HepG2 (cell line): Measurements from ENCODE around the gene TNFAIP2. TPM values are rescaled to one million over a fixed set of nuclear protein-coding genes. Genes with fewer than 3 reads are reported as not detected.

ENCODE experiments used
- ATAC-seq: fragments of 200-7000 bp; cut with Tn5 transposase; 3 replicates; pipeline ENCODE4 v1.9.1; 2020; ENCODE audit warnings: mild to moderate bottlenecking, moderate library complexity
- BruUV-seq: library from RNA; stranded (reverse); fragments of 400-500 nt; replicated peaks from 2 replicates; lab custom pipeline; 2021; lab: Mats Ljungman, UMichigan
- CTCF ChIA-PET: fragments of 300-600 bp; formaldehyde crosslinking; extraction: SDS; loops from one replicate; lab custom pipeline; 2021; ENCODE audit warnings: low total read pairs, inconsistent platforms, low intra/inter-chr PET ratio; lab: Yijun Ruan, JAX
- POLR2A ChIA-PET: fragments of 350-600 bp; sonication (Branson Sonifier 250); formaldehyde crosslinking; loops from one replicate; lab custom pipeline; 2020; ENCODE audit warnings: antibody characterized with exemption, inconsistent platforms; lab: Yijun Ruan, JAX
- DNase-seq: peaks from one replicate; pipeline ENCODE4 v3.0.0-alpha.2; 2015; ENCODE audit warnings: low spot score
- FAIRE-seq: peaks from 3 replicates; lab custom pipeline; 2011; peaks lifted over from hg19 to GRCh38; lab: Jason Lieb, UNC
- H2AFZ ChIP-seq: one replicate; pipeline ENCODE4 v1.6.1; 2011; ENCODE audit warnings: low read length, inconsistent platforms
- H3K27ac ChIP-seq: fragments of 300-600 bp; 3 replicates; pipeline ENCODE4 v1.8.0; 2011; ENCODE audit warnings: mixed run types, mild to moderate bottlenecking, mixed read lengths, low read length, inconsistent platforms; ENCODE audit not compliant: insufficient read depth; ENCODE audit errors: extremely low read length
- H3K27me3 ChIP-seq, 2 experiments: fragments of 200-600 bp in 1 of 2; 2 replicates in 1 of 2; 3 replicates in 1 of 2; pipeline versions ENCODE4 v1.6.0 to v1.8.0; 2011; ENCODE audit warnings: low read length in 2 of 2, mild to moderate bottlenecking in 2 of 2, moderate library complexity in 2 of 2, inconsistent platforms in 1 of 2; ENCODE audit not compliant: insufficient read depth in 2 of 2, control insufficient read depth in 1 of 2
- H3K36me3 ChIP-seq, 2 experiments: fragments of 200-600 bp in 1 of 2; replicated peaks in 1 of 2; 2 replicates in 1 of 2; 3 replicates in 1 of 2; pipeline versions ENCODE4 v1.5.1 to v1.8.0; 2011; ENCODE audit warnings: low read length in 2 of 2, inconsistent platforms in 1 of 2; ENCODE audit not compliant: insufficient read depth in 2 of 2, control insufficient read depth in 1 of 2
- H3K4me1 ChIP-seq: 2 replicates; pipeline ENCODE4 v1.5.1; 2012; ENCODE audit warnings: low read length, inconsistent platforms; ENCODE audit not compliant: insufficient read depth
- H3K4me2 ChIP-seq: 2 replicates; pipeline ENCODE4 v1.6.0; 2011; ENCODE audit warnings: low read depth, low read length, inconsistent platforms
- H3K4me3 ChIP-seq, 3 experiments: fragments of 200-600 bp in 1 of 3; sonication (generic), shearing (Covaris generic) in 1 of 3; replicated peaks in 1 of 3; 2 replicates each; pipeline ENCODE4 v1.5.1; 2011 to 2016; ENCODE audit warnings: low read length in 3 of 3, inconsistent platforms in 2 of 3, low read depth in 2 of 3, mild to moderate bottlenecking in 2 of 3, control low read depth in 1 of 3, mixed read lengths in 1 of 3; ENCODE audit not compliant: insufficient read depth in 1 of 3
- H3K79me2 ChIP-seq: one replicate; pipeline ENCODE4 v1.6.1; 2011; ENCODE audit warnings: low read length, inconsistent platforms; ENCODE audit not compliant: insufficient read depth
- H3K9ac ChIP-seq: 2 replicates; pipeline ENCODE4 v1.6.0; 2011; ENCODE audit warnings: mild to moderate bottlenecking, low read depth, low read length, inconsistent platforms; ENCODE audit not compliant: insufficient read depth
- H3K9me3 ChIP-seq: 2 replicates; pipeline ENCODE4 v1.5.1; 2012; ENCODE audit warnings: mild to moderate bottlenecking, low read length
- H4K20me1 ChIP-seq: 2 replicates; pipeline ENCODE4 v1.6.0; 2011; ENCODE audit warnings: inconsistent platforms, mild to moderate bottlenecking, low read length, moderate library complexity; ENCODE audit not compliant: insufficient read depth
- ATRX ChIP-seq: sonication (generic); formaldehyde crosslinking; IDR thresholded peaks from 2 replicates; pipeline ENCODE4 v1.4.0; 2020; ENCODE audit warnings: missing genetic modification reagents, borderline replicate concordance
- CHCHD3 ChIP-seq: sonication (generic); formaldehyde crosslinking; IDR thresholded peaks from 2 replicates; pipeline ENCODE4 v1.8.0; 2022; ENCODE audit warnings: mild to moderate bottlenecking, missing genetic modification reagents, moderate library complexity
- FOXA1 ChIP-seq, 2 experiments: fragments of 450-650 bp in 1 of 2; sonication (generic) in 1 of 2; formaldehyde crosslinking in 1 of 2; IDR thresholded peaks; 2 replicates each; pipeline versions ENCODE4 v1.4.0 to v1.6.1; 2016 to 2020; ENCODE audit warnings: missing genetic modification reagents in 1 of 2
- KLF12 ChIP-seq: sonication (generic); formaldehyde crosslinking; IDR thresholded peaks from 2 replicates; pipeline ENCODE4 v1.4.0; 2020; ENCODE audit warnings: missing genetic modification reagents, borderline replicate concordance
- TOPORS ChIP-seq: sonication (generic); formaldehyde crosslinking; IDR thresholded peaks from 2 replicates; pipeline ENCODE4 v1.8.0; 2023; ENCODE audit warnings: mild to moderate bottlenecking, missing genetic modification reagents
- TRIM24 ChIP-seq: sonication (generic); formaldehyde crosslinking; IDR thresholded peaks from 2 replicates; pipeline ENCODE4 v1.8.0; 2022; ENCODE audit warnings: mild to moderate bottlenecking, missing genetic modification reagents
- ZNF296 ChIP-seq: sonication (generic); formaldehyde crosslinking; conservative IDR thresholded peaks from 2 replicates; pipeline ENCODE4 v1.5.0; 2020; ENCODE audit warnings: mild to moderate bottlenecking, missing genetic modification reagents
- ZNF30 ChIP-seq: sonication (generic); formaldehyde crosslinking; IDR thresholded peaks from 2 replicates; pipeline ENCODE4 v1.5.0; 2020; ENCODE audit warnings: mild to moderate bottlenecking, missing genetic modification reagents
- ZNF354B ChIP-seq: sonication (generic); formaldehyde crosslinking; IDR thresholded peaks from 2 replicates; pipeline ENCODE4 v1.8.0; 2022; ENCODE audit warnings: mild to moderate bottlenecking, missing genetic modification reagents
- ZNF530 ChIP-seq: sonication (generic); formaldehyde crosslinking; IDR thresholded peaks from 2 replicates; pipeline ENCODE4 v1.5.0; 2020; ENCODE audit warnings: low read depth, mild to moderate bottlenecking, missing genetic modification reagents
- ZNF549 ChIP-seq: sonication (generic); formaldehyde crosslinking; IDR thresholded peaks from 2 replicates; pipeline ENCODE4 v1.5.0; 2020; ENCODE audit warnings: missing genetic modification reagents
- ZNF788 ChIP-seq: sonication (generic); formaldehyde crosslinking; IDR thresholded peaks from 2 replicates; pipeline ENCODE4 v1.5.0; 2020; ENCODE audit warnings: mild to moderate bottlenecking, missing genetic modification reagents, borderline replicate concordance
- WGBS: methylation state at CpG from one replicate; pipeline ENCODE4 v1.1.6; 2017; ENCODE audit warnings: low lambda C conversion rate; 5-methylcytosine and 5-hydroxymethylcytosine counted together
- in situ Hi-C: cut with HindIII; loops from 2 replicates; pipeline ENCODE4 v1.10.0; 2017; ENCODE audit warnings: low pct_unique_long_range_greater_than_20kb; ENCODE audit not compliant: extremely low pct_ligation_motif_present
- intact Hi-C: fragments of 100-400 bp; cut with micrococcal nuclease; formaldehyde crosslinking; loops from one replicate; pipeline ENCODE4 v1.10.0; 2022; ENCODE audit not compliant: unreplicated experiment
- polyA plus RNA-seq, 8 experiments: library from polyadenylated mRNA; depleted of rRNA in 3 of 8; stranded (reverse) in 7 of 8; unstranded in 1 of 8; fragments of >200 nt; fragmentation: Illumina TruSeq in 4 of 8; extraction: Trizol in 4 of 8; gene quantifications; 2 replicates each; pipeline versions ENCODE4 v1.2.1 to v1.2.3, GENCODE V29; 2011 to 2016; ENCODE audit warnings: low read depth in 4 of 8, missing spikeins in 1 of 8, mixed read lengths in 1 of 8; ENCODE audit not compliant: insufficient read depth in 1 of 8
- total RNA-seq, 5 experiments: library from RNA; depleted of rRNA; stranded (reverse); fragments of >200 nt; fragmentation: Illumina TruSeq; extraction: Trizol; gene quantifications; 2 replicates each; pipeline ENCODE4 v1.2.3, GENCODE V29; 2016; ENCODE audit warnings: low read depth in 1 of 5
- TF ChIP-seq, protein P1 (sequence below): IDR thresholded peaks from 2 replicates; pipeline ENCODE4 v1.6.1; 2016; ENCODE audit warnings: low read depth, control low read depth
- TF ChIP-seq, protein P2 (sequence below): sonication (generic); formaldehyde crosslinking; IDR thresholded peaks from 2 replicates; pipeline ENCODE4 v1.8.0; 2022; ENCODE audit warnings: mild to moderate bottlenecking, missing genetic modification reagents, moderate library complexity
- TF ChIP-seq, protein P3 (sequence below), 2 experiments: sonication (generic) in 1 of 2; formaldehyde crosslinking in 1 of 2; IDR thresholded peaks; 2 replicates each; pipeline versions ENCODE4 v1.6.1 to v1.9.0; 2014 to 2022; ENCODE audit warnings: antibody characterized with exemption in 1 of 2, borderline replicate concordance in 1 of 2, inconsistent platforms in 1 of 2, low read depth in 1 of 2, missing genetic modification reagents in 1 of 2

Gene TNFAIP2
- total and polyA plus RNA-seq, 2 of the 13 experiments (the other 11 are each of a cell fraction or from before 2014, with no cell fraction given): 0.46 to 1.5 TPM

DNA sequence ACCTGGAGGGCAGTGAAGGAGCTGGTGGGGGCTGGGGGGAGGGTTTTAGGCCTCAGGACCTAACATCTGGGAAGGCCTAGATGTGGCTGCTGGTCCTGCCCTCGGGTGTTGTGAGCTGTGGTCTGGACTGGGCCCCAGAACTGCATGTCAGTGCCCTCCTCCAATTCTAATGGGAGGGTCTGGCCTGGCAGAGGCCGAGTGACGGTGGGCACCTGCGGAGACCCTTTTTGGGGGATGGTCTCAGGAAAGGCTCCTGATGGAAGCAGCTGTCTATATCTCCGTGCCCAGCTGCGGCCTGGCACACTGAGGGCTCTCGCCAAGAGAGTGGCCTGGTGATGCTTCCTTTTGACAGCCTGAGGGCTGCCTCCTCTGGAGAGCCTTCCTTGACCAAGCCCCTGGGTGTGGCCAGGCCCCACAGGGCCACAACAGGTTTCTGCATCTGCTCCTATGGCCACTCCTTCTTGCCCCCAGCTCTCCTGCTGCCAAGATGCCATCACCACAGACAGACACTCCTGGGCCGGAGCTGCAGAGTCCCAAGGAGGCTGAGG, 23.5 kb upstream of the TNFAIP2 start:
- H3K4me1 ChIP-seq: peaks cover 84% of the 10 kb centered on the region
- no peaks in the 10 kb centered on the region for H3K9me3 ChIP-seq
- DNase-seq: no peak
- no peaks in the 10 kb centered on the region; a peak in 1 of 5 replicates for H3K27me3 ChIP-seq
- no peaks in the 10 kb centered on the region for H3K36me3 ChIP-seq
- no peak overlapping the region for H2AFZ ChIP-seq
- peak; percentile 7 for ATAC-seq
- peak overlapping the region; percentile 87 for H3K9ac ChIP-seq
- ChIA-PET POLR2A (interaction anchor here (0.6 to 3.9 kb wide), 16 partner anchors 10 to 518 kb away, joined by 3 to 55 read pairs (median 4); partner anchors contain the start of genes CDC42BPB, EIF5 and LBHD2), CTCF (no interaction called here)
- TSS peak; percentile 95 for BruUV-seq
- H3K79me2 ChIP-seq: peaks cover 29% of the 10 kb centered on the region
- WGBS: 0% methylated on average over 1 of the region's 8 CpGs
- H3K4me3 ChIP-seq: peak overlapping the region; percentile 63 to 73 (median 65)
- in situ Hi-C loops: no loop called here
- H4K20me1 ChIP-seq: peaks cover 8% of the 10 kb centered on the region; the same call in 1 of the 2 replicates
- H3K27ac ChIP-seq: peak overlapping the region; percentile 99
- intact Hi-C loops: loop anchor here (5.0 kb wide), 1 partner anchor 87 kb away; no protein-coding TSS in a partner anchor
- H3K4me2 ChIP-seq: peak overlapping the region; percentile 99
- peak; percentile 4 for FAIRE-seq
- TF ChIP-seq ZNF788 (CRISPR knock-in tag) (0 out of 2 replicates have a peak, but pooled peaks have one; percentile 3), ZNF30 (CRISPR knock-in tag) (peak; percentile 42; the same call in 1 of the 2 replicates), ZNF296 (CRISPR knock-in tag) (0 out of 2 replicates have a peak, but pooled peaks have one; percentile 60), ZNF530 (CRISPR knock-in tag) (0 out of 2 replicates have a peak, but pooled peaks have one; percentile 3), KLF12 (CRISPR knock-in tag) (no peak), ATRX (peak; percentile 53; the same call in 1 of the 2 replicates), FOXA1 (IDR thresholded peaks at IDR 0.05) (no peak), FOXA1 (CRISPR knock-in tag; IDR thresholded peaks at IDR 0.05) (no peak), TRIM24 (CRISPR knock-in tag) (no peak), TOPORS (CRISPR knock-in tag) (peak; percentile 89), ZNF354B (CRISPR knock-in tag) (0 out of 2 replicates have a peak, but pooled peaks have one; percentile 56), ZNF549 (CRISPR knock-in tag) (no peak), CHCHD3 (CRISPR knock-in tag) (0 out of 2 replicates have a peak, but pooled peaks have one; percentile 27)
- TF ChIP-seq, protein P1, sequence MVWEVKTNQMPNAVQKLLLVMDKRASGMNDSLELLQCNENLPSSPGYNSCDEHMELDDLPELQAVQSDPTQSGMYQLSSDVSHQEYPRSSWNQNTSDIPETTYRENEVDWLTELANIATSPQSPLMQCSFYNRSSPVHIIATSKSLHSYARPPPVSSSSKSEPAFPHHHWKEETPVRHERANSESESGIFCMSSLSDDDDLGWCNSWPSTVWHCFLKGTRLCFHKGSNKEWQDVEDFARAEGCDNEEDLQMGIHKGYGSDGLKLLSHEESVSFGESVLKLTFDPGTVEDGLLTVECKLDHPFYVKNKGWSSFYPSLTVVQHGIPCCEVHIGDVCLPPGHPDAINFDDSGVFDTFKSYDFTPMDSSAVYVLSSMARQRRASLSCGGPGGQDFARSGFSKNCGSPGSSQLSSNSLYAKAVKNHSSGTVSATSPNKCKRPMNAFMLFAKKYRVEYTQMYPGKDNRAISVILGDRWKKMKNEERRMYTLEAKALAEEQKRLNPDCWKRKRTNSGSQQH (CRISPR knock-in tag): 0 out of 2 replicates have a peak, but pooled peaks have one; percentile 6
- TF ChIP-seq, protein P2, sequence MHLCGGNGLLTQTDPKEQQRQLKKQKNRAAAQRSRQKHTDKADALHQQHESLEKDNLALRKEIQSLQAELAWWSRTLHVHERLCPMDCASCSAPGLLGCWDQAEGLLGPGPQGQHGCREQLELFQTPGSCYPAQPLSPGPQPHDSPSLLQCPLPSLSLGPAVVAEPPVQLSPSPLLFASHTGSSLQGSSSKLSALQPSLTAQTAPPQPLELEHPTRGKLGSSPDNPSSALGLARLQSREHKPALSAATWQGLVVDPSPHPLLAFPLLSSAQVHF (CRISPR knock-in tag): 0 out of 2 replicates have a peak, but pooled peaks have one; percentile 0
- TF ChIP-seq, protein P3, sequence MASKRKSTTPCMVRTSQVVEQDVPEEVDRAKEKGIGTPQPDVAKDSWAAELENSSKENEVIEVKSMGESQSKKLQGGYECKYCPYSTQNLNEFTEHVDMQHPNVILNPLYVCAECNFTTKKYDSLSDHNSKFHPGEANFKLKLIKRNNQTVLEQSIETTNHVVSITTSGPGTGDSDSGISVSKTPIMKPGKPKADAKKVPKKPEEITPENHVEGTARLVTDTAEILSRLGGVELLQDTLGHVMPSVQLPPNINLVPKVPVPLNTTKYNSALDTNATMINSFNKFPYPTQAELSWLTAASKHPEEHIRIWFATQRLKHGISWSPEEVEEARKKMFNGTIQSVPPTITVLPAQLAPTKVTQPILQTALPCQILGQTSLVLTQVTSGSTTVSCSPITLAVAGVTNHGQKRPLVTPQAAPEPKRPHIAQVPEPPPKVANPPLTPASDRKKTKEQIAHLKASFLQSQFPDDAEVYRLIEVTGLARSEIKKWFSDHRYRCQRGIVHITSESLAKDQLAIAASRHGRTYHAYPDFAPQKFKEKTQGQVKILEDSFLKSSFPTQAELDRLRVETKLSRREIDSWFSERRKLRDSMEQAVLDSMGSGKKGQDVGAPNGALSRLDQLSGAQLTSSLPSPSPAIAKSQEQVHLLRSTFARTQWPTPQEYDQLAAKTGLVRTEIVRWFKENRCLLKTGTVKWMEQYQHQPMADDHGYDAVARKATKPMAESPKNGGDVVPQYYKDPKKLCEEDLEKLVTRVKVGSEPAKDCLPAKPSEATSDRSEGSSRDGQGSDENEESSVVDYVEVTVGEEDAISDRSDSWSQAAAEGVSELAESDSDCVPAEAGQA (IDR thresholded peaks at IDR 0.05; ENCODE audit: low read depth): no peak
- TF ChIP-seq, protein P3 (CRISPR knock-in tag; IDR thresholded peaks at IDR 0.05; ENCODE audit: borderline replicate concordance): no peak
